Epidermal melanocyte (primary cell): ENCODE measurements around the gene NQO2.

Source experiments
- DNase-seq: peaks from one replicate; pipeline ENCODE4 v3.0.0; 2011; ENCODE audit warnings: low spot score; ENCODE audit not compliant: insufficient read length

The NQO2 gene

GRCh38 chr6:2999618-3000557 lies at the start of gene NQO2:
NQO2 (plus strand) TSS chr6:2999894; CDS start chr6:3006553, 6,659 bp downstream.
- DNase-seq = peak; percentile 93

- no peak for DNase-seq
These were observed 49.0 kb upstream of the NQO2 start for GRCh38 chr6:2950713-2951112.

- DNase-seq = no peak
These were observed 48.0 kb upstream of the NQO2 start for GRCh38 chr6:2951728-2952127.

- DNase-seq = peak; percentile 85
These were observed 47.1 kb upstream of the NQO2 start for GRCh38 chr6:2952557-2953095.

GRCh38 chr6:2953098-2953497 lies 46.6 kb upstream of the NQO2 start:
- no peak for DNase-seq

- no peak for DNase-seq
These were observed 42.6 kb upstream of the NQO2 start for GRCh38 chr6:2956930-2957685.

- DNase-seq = no peak
These were observed 41.9 kb upstream of the NQO2 start for GRCh38 chr6:2957696-2958330.

- DNase-seq = no peak
These were observed 41.4 kb upstream of the NQO2 start for GRCh38 chr6:2958331-2958711.

- DNase-seq = no peak
These were observed 40.9 kb upstream of the NQO2 start for GRCh38 chr6:2958776-2959175.

- DNase-seq = peak; percentile 44
These were observed 39.6 kb upstream of the NQO2 start for GRCh38 chr6:2959909-2960719.

- DNase-seq = no peak
These were observed 38.8 kb upstream of the NQO2 start for GRCh38 chr6:2960935-2961334.

- no peak for DNase-seq
These were observed 38.2 kb upstream of the NQO2 start for GRCh38 chr6:2961506-2961905.

- no peak for DNase-seq
These were observed 37.7 kb upstream of the NQO2 start for GRCh38 chr6:2962004-2962403.

- DNase-seq = no peak
These were observed 37.1 kb upstream of the NQO2 start for GRCh38 chr6:2962636-2963035.

GRCh38 chr6:2963756-2964155 lies 35.9 kb upstream of the NQO2 start:
- no peak for DNase-seq

- DNase-seq = no peak
These were observed 34.7 kb upstream of the NQO2 start for GRCh38 chr6:2964793-2965505.

- no peak for DNase-seq
These were observed 33.3 kb upstream of the NQO2 start for GRCh38 chr6:2966347-2966746.

- no peak for DNase-seq
These were observed 31.8 kb upstream of the NQO2 start for GRCh38 chr6:2967936-2968335.

GRCh38 chr6:2968600-2969135 lies 31.0 kb upstream of the NQO2 start:
- DNase-seq = no peak

- no peak for DNase-seq
These were observed 30.1 kb upstream of the NQO2 start for GRCh38 chr6:2969549-2969948.
